ENCODE measurements around the gene MSH3.
"Not testable (repeated sequence)": the region's sequence is repeated elsewhere in the genome, so short reads cannot be mapped to it uniquely, and the experiment has no call there.

Gene MSH3

DNA sequence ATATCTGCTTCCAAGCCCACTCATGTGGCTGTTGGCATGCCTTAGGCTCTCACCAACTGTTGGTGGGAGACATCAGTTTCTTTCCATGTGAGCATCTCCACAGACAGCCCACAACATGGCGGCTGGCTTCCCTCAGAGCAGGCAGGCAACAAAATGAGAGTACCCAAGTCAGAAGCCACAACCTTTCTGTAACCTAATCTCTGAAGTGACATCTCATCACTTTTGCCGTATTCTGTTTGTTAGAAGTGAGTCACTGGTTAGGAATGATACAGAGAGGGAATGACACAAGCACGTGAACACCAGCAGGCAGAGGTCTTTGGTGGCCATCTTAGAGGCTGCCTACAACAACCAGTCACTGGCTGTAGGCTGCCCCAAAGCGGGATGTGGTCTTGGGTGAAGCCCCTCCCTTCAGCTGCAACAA is 217.1 kb downstream of the MSH3 start:
- Histone ChIP-seq H3K4me1 (ENCODE audit: control insufficient read depth in 1 of 2, insufficient read depth in 2 of 2, low read length in 2 of 2) (no peaks in the 10 kb centered on the region), H3K4me3 (ENCODE audit: low read depth in 1 of 2, low read length in 2 of 2) (no peak overlapping the region), H3K9ac (ENCODE audit: low read depth in 1 of 2, low read length in 2 of 2) (no peak overlapping the region), H3K9me3 (ENCODE audit: control insufficient read depth in 1 of 2, low read length in 2 of 2) (no peaks in the 10 kb centered on the region), H3K27ac (ENCODE audit: low read depth, low read length) (no peak overlapping the region), H3K36me3 (ENCODE audit: control insufficient read depth in 1 of 2, insufficient read depth in 2 of 2, low read length in 2 of 2) (peaks cover 9 to 38% of the 10 kb centered on the region in 2 donors), H3K27me3 (ENCODE audit: control insufficient read depth in 1 of 2, insufficient read depth in 2 of 2, low read length in 2 of 2) (no peaks in the 10 kb centered on the region)

- peaks cover 8 to 36% of the 10 kb centered on the region in 2 donors for H3K36me3 ChIP-seq (ENCODE audit: control insufficient read depth in 1 of 2, insufficient read depth in 2 of 2, low read length in 2 of 2)
- H3K27me3 ChIP-seq (ENCODE audit: control insufficient read depth in 1 of 2, insufficient read depth in 2 of 2, low read length in 2 of 2), result no peaks in the 10 kb centered on the region
- no peaks in the 10 kb centered on the region for H3K4me1 ChIP-seq (ENCODE audit: control insufficient read depth in 1 of 2, insufficient read depth in 2 of 2, low read length in 2 of 2)
- H3K4me3 ChIP-seq (ENCODE audit: low read depth in 1 of 2, low read length in 2 of 2), result no peak overlapping the region
- H3K27ac ChIP-seq (ENCODE audit: low read depth, low read length), result no peak overlapping the region
- H3K9ac ChIP-seq (ENCODE audit: low read depth in 1 of 2, low read length in 2 of 2), result no peak overlapping the region
- no peaks in the 10 kb centered on the region for H3K9me3 ChIP-seq (ENCODE audit: control insufficient read depth in 1 of 2, low read length in 2 of 2)
Observed at GRCh38 chr5:80874162-80874561, 219.7 kb downstream of the MSH3 start.

DNA sequence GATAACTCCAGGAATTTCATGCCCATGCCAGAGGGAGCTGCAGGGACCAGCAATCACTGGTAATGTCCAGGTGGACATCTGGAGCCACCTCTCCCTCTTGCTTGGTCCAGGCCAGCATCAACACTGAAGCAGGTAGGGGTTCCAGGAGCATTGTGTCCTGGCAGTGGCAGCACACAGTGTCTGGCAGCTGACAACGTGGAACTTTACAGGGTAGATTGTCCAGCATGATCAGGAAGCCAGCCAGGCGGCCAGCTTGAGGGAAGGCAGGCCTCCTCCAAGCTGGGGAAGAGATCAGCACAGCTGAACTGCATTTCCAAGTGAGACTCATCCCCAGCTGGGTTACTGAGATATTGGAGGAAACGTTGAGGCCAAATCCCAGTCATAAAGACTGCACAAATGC is 223.1 kb downstream of the MSH3 start:
- H3K27me3 ChIP-seq (ENCODE audit: control insufficient read depth in 1 of 2, insufficient read depth in 2 of 2, low read length in 2 of 2), result no peaks in the 10 kb centered on the region
- no peak overlapping the region for H3K4me3 ChIP-seq (ENCODE audit: low read depth in 1 of 2, low read length in 2 of 2)
- no peaks in the 10 kb centered on the region for H3K9me3 ChIP-seq (ENCODE audit: control insufficient read depth in 1 of 2, low read length in 2 of 2)
- H3K9ac ChIP-seq (ENCODE audit: low read depth in 1 of 2, low read length in 2 of 2), result no peak overlapping the region
- H3K27ac ChIP-seq (ENCODE audit: low read depth, low read length), result no peak overlapping the region
- peaks cover 8 to 22% of the 10 kb centered on the region in 2 donors for H3K36me3 ChIP-seq (ENCODE audit: control insufficient read depth in 1 of 2, insufficient read depth in 2 of 2, low read length in 2 of 2)
- H3K4me1 ChIP-seq (ENCODE audit: control insufficient read depth in 1 of 2, insufficient read depth in 2 of 2, low read length in 2 of 2), result no peaks in the 10 kb centered on the region

DNA sequence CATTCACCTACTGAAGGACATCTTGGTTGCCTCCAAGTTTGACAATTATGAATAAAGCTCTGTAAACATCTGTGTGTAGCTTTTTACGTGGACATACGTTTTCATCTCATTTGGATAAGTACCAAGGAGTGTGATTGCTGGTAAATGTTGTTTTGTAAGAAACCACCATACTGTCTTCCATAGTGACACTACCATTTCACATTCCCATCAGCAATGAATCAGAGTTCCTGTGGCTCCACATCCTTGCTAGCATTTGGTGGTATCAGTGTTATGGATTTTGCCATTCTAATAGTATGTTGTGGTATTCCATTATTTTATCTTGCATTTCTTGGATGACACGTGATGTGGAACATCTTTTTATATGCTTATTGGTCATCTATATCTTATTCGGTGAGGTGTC is 227.3 kb downstream of the MSH3 start:
- H3K9ac ChIP-seq (ENCODE audit: low read depth in 1 of 2, low read length in 2 of 2), result no peak overlapping the region
- H3K4me1 ChIP-seq (ENCODE audit: control insufficient read depth in 1 of 2, insufficient read depth in 2 of 2, low read length in 2 of 2), result peaks cover 0 to 6% of the 10 kb centered on the region in 2 donors
- H3K9me3 ChIP-seq (ENCODE audit: control insufficient read depth in 1 of 2, low read length in 2 of 2), result no peaks in the 10 kb centered on the region
- no peak overlapping the region for H3K4me3 ChIP-seq (ENCODE audit: low read depth in 1 of 2, low read length in 2 of 2)
- peaks cover 4 to 7% of the 10 kb centered on the region in 2 donors for H3K36me3 ChIP-seq (ENCODE audit: control insufficient read depth in 1 of 2, insufficient read depth in 2 of 2, low read length in 2 of 2)
- H3K27me3 ChIP-seq (ENCODE audit: control insufficient read depth in 1 of 2, insufficient read depth in 2 of 2, low read length in 2 of 2), result no peaks in the 10 kb centered on the region
- no peak overlapping the region for H3K27ac ChIP-seq (ENCODE audit: low read depth, low read length)

- not testable (repeated sequence) for H3K27ac ChIP-seq (ENCODE audit: low read depth, low read length); H3K9ac ChIP-seq (ENCODE audit: low read depth in 1 of 2, low read length in 2 of 2); H3K27me3 ChIP-seq (ENCODE audit: control insufficient read depth in 1 of 2, insufficient read depth in 2 of 2, low read length in 2 of 2); H3K4me3 ChIP-seq (ENCODE audit: low read depth in 1 of 2, low read length in 2 of 2); H3K36me3 ChIP-seq (ENCODE audit: control insufficient read depth in 1 of 2, insufficient read depth in 2 of 2, low read length in 2 of 2); H3K4me1 ChIP-seq (ENCODE audit: control insufficient read depth in 1 of 2, insufficient read depth in 2 of 2, low read length in 2 of 2); H3K9me3 ChIP-seq (ENCODE audit: control insufficient read depth in 1 of 2, low read length in 2 of 2)
Observed at GRCh38 chr5:80883390-80883789, 228.9 kb downstream of the MSH3 start.

GRCh38 chr5:80884086-80884813 is 229.8 kb downstream of the MSH3 start:
- Histone ChIP-seq H3K4me1 (ENCODE audit: control insufficient read depth in 1 of 2, insufficient read depth in 2 of 2, low read length in 2 of 2) (peaks cover 0 to 6% of the 10 kb centered on the region in 2 donors), H3K9me3 (ENCODE audit: control insufficient read depth in 1 of 2, low read length in 2 of 2) (no peaks in the 10 kb centered on the region), H3K4me3 (ENCODE audit: low read depth in 1 of 2, low read length in 2 of 2) (no peak overlapping the region), H3K36me3 (ENCODE audit: control insufficient read depth in 1 of 2, insufficient read depth in 2 of 2, low read length in 2 of 2) (no peaks in the 10 kb centered on the region), H3K27ac (ENCODE audit: low read depth, low read length) (no peak overlapping the region), H3K27me3 (ENCODE audit: control insufficient read depth in 1 of 2, insufficient read depth in 2 of 2, low read length in 2 of 2) (no peaks in the 10 kb centered on the region), H3K9ac (ENCODE audit: low read depth in 1 of 2, low read length in 2 of 2) (no peak overlapping the region)

DNA sequence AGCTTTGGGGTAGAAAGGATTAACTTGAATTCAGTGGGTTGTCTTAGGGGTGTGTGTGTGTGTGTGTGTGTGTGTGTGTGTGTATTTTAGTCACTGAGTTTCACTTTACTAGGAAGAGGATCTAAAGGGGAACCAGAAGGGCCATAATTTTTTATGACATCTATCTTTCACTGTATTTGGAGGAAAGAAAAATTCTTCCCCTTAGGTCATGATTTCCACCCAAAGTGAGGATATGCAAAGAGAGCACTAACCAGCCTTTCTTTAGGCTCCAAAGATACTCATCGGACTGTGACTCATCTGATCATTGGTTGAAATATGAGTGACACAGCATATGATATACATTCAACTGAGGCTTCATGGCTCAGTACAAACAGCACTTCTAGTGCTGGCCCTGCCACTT is 230.5 kb downstream of the MSH3 start:
- Histone ChIP-seq H3K4me1 (ENCODE audit: control insufficient read depth in 1 of 2, insufficient read depth in 2 of 2, low read length in 2 of 2) (peaks cover 0 to 6% of the 10 kb centered on the region in 2 donors), H3K9ac (ENCODE audit: low read depth in 1 of 2, low read length in 2 of 2) (no peak overlapping the region), H3K36me3 (ENCODE audit: control insufficient read depth in 1 of 2, insufficient read depth in 2 of 2, low read length in 2 of 2) (peaks cover 0 to 4% of the 10 kb centered on the region in 2 donors), H3K4me3 (ENCODE audit: low read depth in 1 of 2, low read length in 2 of 2) (no peak overlapping the region), H3K27me3 (ENCODE audit: control insufficient read depth in 1 of 2, insufficient read depth in 2 of 2, low read length in 2 of 2) (no peaks in the 10 kb centered on the region), H3K9me3 (ENCODE audit: control insufficient read depth in 1 of 2, low read length in 2 of 2) (no peaks in the 10 kb centered on the region), H3K27ac (ENCODE audit: low read depth, low read length) (no peak overlapping the region)

DNA sequence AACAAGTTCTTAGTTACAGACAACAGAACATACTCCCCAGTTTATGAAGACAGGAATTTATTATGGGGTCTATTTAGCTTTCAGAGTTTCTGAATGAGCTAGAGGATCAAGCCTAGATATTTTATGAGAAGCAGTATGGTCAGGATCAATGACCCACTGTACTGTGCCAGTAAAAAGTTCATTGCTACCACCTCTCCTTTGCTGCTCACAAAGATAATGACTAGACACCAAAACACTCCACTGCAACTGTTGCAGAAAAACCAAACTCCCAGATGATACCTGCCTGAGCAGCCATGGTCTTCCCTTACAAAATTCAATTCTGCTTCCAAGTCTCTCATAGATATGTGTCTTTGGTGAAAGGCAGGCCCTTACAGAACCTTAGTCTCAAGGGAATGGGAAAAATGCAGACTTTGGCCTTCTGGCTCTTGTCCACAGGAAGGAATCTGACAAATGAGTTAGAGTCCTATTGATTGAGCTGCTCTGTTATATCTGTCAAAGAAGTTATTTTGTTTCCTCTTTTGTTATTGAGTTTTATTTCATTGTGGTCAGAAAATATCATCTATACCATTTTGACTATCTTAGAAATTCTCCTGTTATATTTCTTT is 231.0 kb downstream of the MSH3 start:
- H3K36me3 ChIP-seq (ENCODE audit: control insufficient read depth in 1 of 2, insufficient read depth in 2 of 2, low read length in 2 of 2), result peaks cover 0 to 4% of the 10 kb centered on the region in 2 donors
- H3K4me1 ChIP-seq (ENCODE audit: control insufficient read depth in 1 of 2, insufficient read depth in 2 of 2, low read length in 2 of 2), result peaks cover 0 to 6% of the 10 kb centered on the region in 2 donors
- no peak overlapping the region for H3K4me3 ChIP-seq (ENCODE audit: low read depth in 1 of 2, low read length in 2 of 2)
- no peaks in the 10 kb centered on the region for H3K27me3 ChIP-seq (ENCODE audit: control insufficient read depth in 1 of 2, insufficient read depth in 2 of 2, low read length in 2 of 2)
- no peaks in the 10 kb centered on the region for H3K9me3 ChIP-seq (ENCODE audit: control insufficient read depth in 1 of 2, low read length in 2 of 2)
- no peak overlapping the region for H3K9ac ChIP-seq (ENCODE audit: low read depth in 1 of 2, low read length in 2 of 2)
- no peak overlapping the region for H3K27ac ChIP-seq (ENCODE audit: low read depth, low read length)

DNA sequence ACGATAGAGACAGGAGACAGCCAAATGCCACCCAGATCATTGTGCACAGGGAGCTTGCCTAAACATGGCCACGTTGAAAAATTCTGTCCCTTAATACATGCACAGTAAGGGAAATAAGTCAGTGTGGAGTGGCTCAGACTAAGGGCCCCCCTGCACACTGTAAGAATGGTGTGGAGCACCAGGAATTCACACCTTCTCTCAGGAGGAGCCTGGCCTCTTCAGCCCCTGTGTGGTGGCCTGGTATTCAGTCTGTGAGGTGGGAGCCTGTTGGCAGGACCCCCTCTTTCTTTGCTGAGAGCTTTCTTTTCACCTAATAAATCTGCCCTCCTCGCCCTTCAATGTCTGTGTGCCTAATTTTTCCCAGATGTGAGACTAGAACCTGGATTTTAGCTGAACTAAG is 239.6 kb downstream of the MSH3 start:
- no peak overlapping the region for H3K27ac ChIP-seq (ENCODE audit: low read depth, low read length)
- no peaks in the 10 kb centered on the region for H3K27me3 ChIP-seq (ENCODE audit: control insufficient read depth in 1 of 2, insufficient read depth in 2 of 2, low read length in 2 of 2)
- no peaks in the 10 kb centered on the region for H3K4me1 ChIP-seq (ENCODE audit: control insufficient read depth in 1 of 2, insufficient read depth in 2 of 2, low read length in 2 of 2)
- H3K9me3 ChIP-seq (ENCODE audit: control insufficient read depth in 1 of 2, low read length in 2 of 2), result no peaks in the 10 kb centered on the region
- no peak overlapping the region for H3K4me3 ChIP-seq (ENCODE audit: low read depth in 1 of 2, low read length in 2 of 2)
- H3K36me3 ChIP-seq (ENCODE audit: control insufficient read depth in 1 of 2, insufficient read depth in 2 of 2, low read length in 2 of 2), result peaks cover 0 to 4% of the 10 kb centered on the region in 2 donors
- no peak overlapping the region for H3K9ac ChIP-seq (ENCODE audit: low read depth in 1 of 2, low read length in 2 of 2)

- no peak overlapping the region for H3K27ac ChIP-seq (ENCODE audit: low read depth, low read length)
- H3K4me1 ChIP-seq (ENCODE audit: control insufficient read depth in 1 of 2, insufficient read depth in 2 of 2, low read length in 2 of 2), result no peaks in the 10 kb centered on the region
- H3K36me3 ChIP-seq (ENCODE audit: control insufficient read depth in 1 of 2, insufficient read depth in 2 of 2, low read length in 2 of 2), result no peaks in the 10 kb centered on the region
- no peak overlapping the region for H3K9ac ChIP-seq (ENCODE audit: low read depth in 1 of 2, low read length in 2 of 2)
- no peaks in the 10 kb centered on the region for H3K27me3 ChIP-seq (ENCODE audit: control insufficient read depth in 1 of 2, insufficient read depth in 2 of 2, low read length in 2 of 2)
- H3K4me3 ChIP-seq (ENCODE audit: low read depth in 1 of 2, low read length in 2 of 2), result no peak overlapping the region
- no peaks in the 10 kb centered on the region for H3K9me3 ChIP-seq (ENCODE audit: control insufficient read depth in 1 of 2, low read length in 2 of 2)
Observed at GRCh38 chr5:80895523-80895922, 241.1 kb downstream of the MSH3 start.
